ENCODE measurements around the gene SPATC1L. TPM values are rescaled to one million over a fixed set of nuclear protein-coding genes. Genes with fewer than 3 reads are reported as not detected.
A peak's percentile ranks its signal among the peaks of the same experiment; 100 is the strongest.

The SPATC1L gene
- polyA plus RNA-seq, 2 of the 4 experiments (the other 2 are of a cell fraction), result 0.14 TPM; not detected in 1

GRCh38 chr21:46229133-46229922 lies 45.1 kb upstream of the SPATC1L start:
- Histone ChIP-seq H3K9me3 (no peaks in the 10 kb centered on the region), H3K27ac (peak overlapping the region; percentile 93 to 99), H3K4me2 (peak overlapping the region; percentile 88), H3K4me3 (peak overlapping the region; percentile 59), H3K4me1 (peaks cover 14% of the 10 kb centered on the region)
- 4% methylated on average over 18 of the region's 72 CpGs for WGBS (ENCODE audit: missing lambda C conversion rate)
- CTCF ChIA-PET, result interaction anchor here (1.3 to 2.1 kb wide), 4 partner anchors 14 to 28 kb away, joined by 4 to 7 read pairs (median 4); no protein-coding TSS in a partner anchor
- POLR2A ChIA-PET, result interaction anchor here (0.6 kb wide), 1 partner anchor 177 kb away, joined by 3 read pairs; no protein-coding TSS in a partner anchor
- no peak for FAIRE-seq
- ATAC-seq, result peak; percentile 54 to 64
- peak in 1 of 2 experiments; percentile 16 for DNase-seq (ENCODE audit: low read depth in 1 of 2, low spot score in 1 of 2)
- TF ChIP-seq BHLHE40 (IDR thresholded peaks at IDR 0.05; ENCODE audit: low read depth, low read length) (no peak), NR3C1 (IDR thresholded peaks at IDR 0.05) (no peak), REST (IDR thresholded peaks at IDR 0.05) (no peak), PBX3 (IDR thresholded peaks at IDR 0.05) (no peak), POLR2A (IDR thresholded peaks at IDR 0.05; ENCODE audit: low read length) (peak; percentile 21; the same call in 1 of the 2 replicates), EP300 (IDR thresholded peaks at IDR 0.05) (no peak), HEYL (CRISPR knock-in tag; IDR thresholded peaks at IDR 0.05) (no peak), KDM1A (IDR thresholded peaks at IDR 0.05; ENCODE audit: low read depth) (no peak), ATOH8 (CRISPR knock-in tag; IDR thresholded peaks at IDR 0.05; ENCODE audit: low read depth) (no peak), ZFP36 (IDR thresholded peaks at IDR 0.05; ENCODE audit: borderline replicate concordance, partially characterized antibody) (no peak), JUN (IDR thresholded peaks at IDR 0.05) (peak in 1 of 2 experiments; percentile 63; a peak in 2 of 5 replicates), ZSCAN20 (CRISPR knock-in tag; IDR thresholded peaks at IDR 0.05) (no peak), HES2 (IDR thresholded peaks at IDR 0.05) (no peak), NPAS2 (CRISPR knock-in tag; IDR thresholded peaks at IDR 0.05; ENCODE audit: borderline replicate concordance) (no peak), RCOR1 (IDR thresholded peaks at IDR 0.05; ENCODE audit: low read depth, low read length) (no peak), MYC (IDR thresholded peaks at IDR 0.05; ENCODE audit: borderline replicate concordance, low read length) (peak; percentile 81; the same call in 1 of the 2 replicates), ELK1 (IDR thresholded peaks at IDR 0.05; ENCODE audit: low read depth, low read length) (no peak), NFE2L2 (conservative IDR thresholded peaks at IDR 0.05; ENCODE audit: low read length) (no peak), POLR2AphosphoS2 (conservative IDR thresholded peaks at IDR 0.05; ENCODE audit: low read length) (no peak), ZC3H11A (IDR thresholded peaks at IDR 0.05) (no peak), RAD21 (conservative IDR thresholded peaks at IDR 0.05 in 1 of 2, IDR thresholded peaks at IDR 0.05 in 1 of 2) (no peak), HOXB13 (CRISPR knock-in tag; IDR thresholded peaks at IDR 0.05; ENCODE audit: low read depth) (no peak), BCL3 (IDR thresholded peaks at IDR 0.05) (0 out of 3 replicates have a peak, but pooled peaks have one; percentile 41), RFX5 (IDR thresholded peaks at IDR 0.05) (no peak), GATA3 (IDR thresholded peaks at IDR 0.05; ENCODE audit: borderline replicate concordance) (no peak), RNF2 (IDR thresholded peaks at IDR 0.05; ENCODE audit: borderline replicate concordance, low read depth) (no peak), KDM5A (IDR thresholded peaks at IDR 0.05) (no peak), TFCP2L1 (CRISPR knock-in tag; IDR thresholded peaks at IDR 0.05) (no peak), CBX8 (IDR thresholded peaks at IDR 0.05) (no peak), HOXA7 (CRISPR knock-in tag; IDR thresholded peaks at IDR 0.05) (no peak)
